HG03575 (cell line): Measurements from ENCODE around the gene ROR2.

Experiments used
- ATAC-seq: cut with Tn5 transposase; IDR thresholded peaks from one replicate; pipeline ENCODE4 v1.9.1; 2021; ENCODE audit not compliant: unreplicated experiment, insufficient number of reproducible peaks, low FRiP score; ENCODE audit errors: extremely low read depth

Gene ROR2

DNA sequence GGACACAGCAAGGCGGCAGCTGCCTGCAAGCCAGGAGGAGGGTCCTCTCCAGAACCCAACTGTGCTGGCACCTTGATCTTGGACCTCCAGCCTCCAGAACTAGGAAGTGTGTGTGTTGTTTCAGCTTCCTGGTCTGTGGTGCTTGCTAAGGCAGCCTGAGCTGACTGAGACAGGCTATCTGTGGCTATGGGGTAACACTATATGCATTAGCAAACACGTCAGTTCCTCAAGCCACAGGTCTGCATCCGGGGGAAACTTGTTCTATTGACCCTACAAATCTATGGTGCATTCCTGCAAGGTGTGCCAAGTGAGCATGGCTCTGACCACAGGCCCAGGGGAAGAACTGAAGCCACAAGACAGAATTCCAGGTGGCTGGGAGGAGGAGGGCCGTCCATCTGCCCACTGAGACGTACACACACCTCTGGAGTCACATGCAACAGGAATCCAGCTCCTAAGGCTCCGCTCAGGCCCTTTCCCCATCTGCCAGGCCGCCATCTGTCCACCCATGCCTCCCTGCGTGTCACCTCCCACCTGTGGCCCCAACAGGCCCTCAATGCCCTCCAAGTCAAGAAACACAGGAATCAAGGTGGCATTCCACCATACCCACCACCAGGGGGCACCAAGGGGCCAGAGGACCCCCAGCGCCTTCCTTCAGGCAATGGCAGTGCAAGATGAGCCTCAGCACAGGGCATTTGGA lies 174.9 kb downstream of the ROR2 start:
- no peak for ATAC-seq

- ATAC-seq = no peak
Measured at GRCh38 chr9:91773156-91773555, 176.9 kb downstream of the ROR2 start.

- ATAC-seq = no peak
Measured at GRCh38 chr9:91771864-91772263, 178.2 kb downstream of the ROR2 start.

DNA sequence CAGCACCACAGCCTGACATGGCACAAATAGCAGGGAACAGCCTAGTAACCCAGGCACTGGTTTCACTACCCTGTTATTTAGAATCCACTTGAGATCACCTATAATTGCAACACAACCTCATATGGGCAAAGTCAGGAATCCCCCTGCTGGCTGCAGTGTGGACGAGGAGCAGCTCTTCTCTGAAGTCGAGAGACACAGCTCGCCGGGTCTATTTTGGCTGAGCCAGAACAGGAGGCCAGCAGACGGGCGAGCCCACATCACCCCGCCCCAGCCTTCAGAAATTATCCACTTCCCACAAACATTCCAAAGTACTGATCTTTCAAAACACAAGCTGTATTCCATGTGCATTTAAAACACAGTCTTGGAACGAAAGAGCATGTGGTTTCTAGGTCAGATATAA lies 179.0 kb downstream of the ROR2 start:
- no peak for ATAC-seq

GRCh38 chr9:91770229-91770628 lies 179.8 kb downstream of the ROR2 start:
- ATAC-seq = no peak

- no peak for ATAC-seq
Measured at GRCh38 chr9:91768977-91769916, 180.8 kb downstream of the ROR2 start.

DNA sequence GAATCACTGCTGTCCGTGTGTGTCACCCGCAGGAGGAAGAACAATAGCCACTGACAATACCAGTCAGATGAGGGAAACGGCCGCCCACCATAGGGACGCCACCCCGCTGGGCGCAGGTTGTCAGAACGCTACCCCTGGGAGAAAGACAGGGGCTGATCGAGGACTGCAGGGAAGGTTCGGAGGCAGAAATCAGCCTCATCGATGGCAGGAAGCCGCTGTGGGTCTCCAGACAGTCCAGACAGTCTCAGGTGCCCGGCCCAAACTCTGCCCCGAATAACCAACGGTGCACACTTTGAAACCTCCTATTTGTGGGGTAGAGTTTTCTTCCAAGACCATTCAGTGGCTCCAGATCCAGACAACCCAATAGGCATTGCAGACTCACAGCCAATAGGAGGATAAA lies 181.5 kb downstream of the ROR2 start:
- ATAC-seq = no peak

GRCh38 chr9:91766315-91767069 lies 183.5 kb downstream of the ROR2 start:
- no peak for ATAC-seq

- no peak for ATAC-seq
Measured at GRCh38 chr9:91765296-91765695, 184.7 kb downstream of the ROR2 start.

GRCh38 chr9:91764661-91765060 lies 185.4 kb downstream of the ROR2 start:
- ATAC-seq = no peak

GRCh38 chr9:91761362-91761761 lies 188.7 kb downstream of the ROR2 start:
- no peak for ATAC-seq

GRCh38 chr9:91760906-91761305 lies 189.1 kb downstream of the ROR2 start:
- ATAC-seq = no peak

DNA sequence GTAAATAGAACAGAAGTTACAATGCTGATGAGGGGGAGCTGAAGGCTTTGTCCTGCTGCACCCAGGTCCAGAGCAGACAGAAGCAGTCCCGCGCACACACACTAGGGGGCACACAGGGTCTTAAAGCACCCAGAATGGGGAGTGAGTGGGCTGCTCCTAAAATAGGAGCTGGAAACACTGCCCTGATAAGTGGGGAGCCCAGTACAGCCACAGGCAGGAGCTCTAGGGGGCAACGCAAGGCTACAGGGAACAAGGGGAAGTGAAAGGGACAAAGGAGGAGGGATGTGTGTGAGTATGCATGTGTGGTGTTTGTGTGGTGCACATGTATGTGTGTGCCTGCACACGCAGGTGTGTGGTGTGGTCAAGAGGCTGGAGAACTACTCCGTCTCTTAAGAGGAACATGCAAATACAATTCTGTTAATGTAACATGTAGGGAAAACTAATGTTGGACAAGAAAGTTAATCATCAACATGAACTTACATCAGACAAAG lies 191.5 kb downstream of the ROR2 start:
- ATAC-seq = no peak

- ATAC-seq = no peak
Measured at GRCh38 chr9:91757782-91758181, 192.2 kb downstream of the ROR2 start.

- no peak for ATAC-seq
Measured at GRCh38 chr9:91756510-91756780, 193.6 kb downstream of the ROR2 start.

GRCh38 chr9:91755761-91756509 lies 194.1 kb downstream of the ROR2 start:
- no peak for ATAC-seq

DNA sequence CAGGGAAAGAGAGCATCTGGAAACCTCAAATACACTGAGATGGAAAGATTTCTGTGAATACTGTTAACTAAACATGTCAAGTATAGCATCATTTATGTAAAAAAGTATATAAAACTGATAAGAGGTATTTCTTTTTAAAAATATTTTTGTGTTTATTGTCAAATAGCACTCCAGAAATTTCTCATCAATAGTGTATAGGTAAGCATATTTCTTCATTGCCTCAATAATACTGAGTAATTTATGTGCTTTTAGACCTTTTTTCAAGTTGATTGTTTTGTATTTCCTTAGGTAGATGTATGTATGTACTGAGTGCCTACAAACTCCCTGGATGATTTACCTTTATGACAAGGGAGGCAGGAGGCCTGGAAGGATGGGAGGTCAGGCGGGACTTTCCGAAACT lies 196.3 kb downstream of the ROR2 start:
- no peak for ATAC-seq

DNA sequence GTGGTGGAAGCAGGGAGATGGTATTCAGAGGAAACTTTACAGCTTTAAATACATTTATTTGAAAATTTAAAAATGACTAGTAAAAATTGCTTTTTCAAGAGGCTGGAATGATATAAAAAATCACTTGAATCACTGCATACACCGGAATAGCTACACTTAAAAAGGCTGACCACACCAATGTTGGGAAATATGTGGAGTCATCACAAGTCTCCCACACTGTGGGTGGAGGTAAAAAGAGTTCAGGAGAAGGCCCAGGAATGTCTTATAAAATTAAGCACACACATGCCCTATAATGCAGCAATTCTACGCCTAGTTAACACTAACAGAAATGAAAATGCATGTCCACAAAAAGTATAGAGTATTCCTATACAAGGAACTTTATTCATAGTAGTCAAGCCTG lies 198.1 kb downstream of the ROR2 start:
- no peak for ATAC-seq

DNA sequence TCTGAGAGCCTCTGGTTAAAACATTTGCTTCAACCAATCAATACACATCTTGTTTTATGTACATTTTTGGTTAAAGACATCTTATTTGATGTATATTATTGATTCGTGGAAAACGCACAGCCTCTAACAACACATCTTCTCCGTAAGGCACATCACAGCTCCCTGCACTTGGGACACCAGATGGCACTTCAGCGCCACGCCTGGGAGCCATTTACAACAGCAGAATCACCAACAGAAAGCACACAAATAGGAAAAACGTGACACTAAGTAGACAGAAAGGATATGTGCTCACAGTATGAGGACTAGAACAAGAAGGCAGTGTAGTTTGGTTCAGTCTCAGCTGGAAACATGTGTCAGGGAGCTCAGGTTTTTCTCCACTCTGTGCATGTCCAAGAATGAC lies 199.7 kb downstream of the ROR2 start:
- ATAC-seq = no peak
